Measurements from ENCODE around the gene PHETA2.
"Not testable (repeated sequence)": the region's sequence is repeated elsewhere in the genome, so short reads cannot be mapped to it uniquely, and the experiment has no call there.

PHETA2 gene

DNA sequence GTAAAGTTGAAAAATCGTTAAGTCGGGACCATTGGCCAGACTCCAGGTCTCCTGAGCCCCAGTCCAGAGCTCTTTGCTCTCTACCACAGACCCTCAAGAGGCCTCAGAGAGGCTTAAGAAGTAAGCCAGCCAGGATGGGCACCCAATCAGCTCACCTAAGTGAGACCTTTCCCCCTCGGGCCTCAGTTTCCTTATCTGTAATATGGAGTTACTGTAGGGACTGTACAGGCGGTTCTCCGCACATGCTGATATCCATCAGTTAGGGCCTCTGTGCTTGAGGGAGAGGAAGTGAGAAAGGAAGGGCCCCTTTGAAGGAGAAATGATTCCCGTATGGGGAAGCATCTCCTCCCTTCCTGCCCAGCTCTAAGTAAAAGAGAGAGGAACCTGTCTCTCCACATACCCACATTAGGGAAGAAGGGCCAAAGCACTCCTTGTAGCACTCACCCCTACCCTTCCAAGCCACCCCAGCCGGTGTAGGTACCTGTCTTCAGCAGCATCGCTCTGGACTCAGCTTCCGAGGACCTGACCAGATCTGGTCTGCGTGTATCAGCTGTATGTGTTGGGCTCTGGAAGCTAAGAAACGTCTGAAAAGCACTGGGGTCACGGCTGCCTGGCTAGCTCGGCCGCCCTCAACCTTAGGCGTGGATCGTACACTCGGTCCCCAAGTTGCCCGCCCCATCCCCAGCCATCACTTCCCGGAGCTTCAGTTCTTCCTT lies 4.1 kb upstream of the PHETA2 start:
- DNase-seq (ENCODE audit: low spot score): no peak

DNA sequence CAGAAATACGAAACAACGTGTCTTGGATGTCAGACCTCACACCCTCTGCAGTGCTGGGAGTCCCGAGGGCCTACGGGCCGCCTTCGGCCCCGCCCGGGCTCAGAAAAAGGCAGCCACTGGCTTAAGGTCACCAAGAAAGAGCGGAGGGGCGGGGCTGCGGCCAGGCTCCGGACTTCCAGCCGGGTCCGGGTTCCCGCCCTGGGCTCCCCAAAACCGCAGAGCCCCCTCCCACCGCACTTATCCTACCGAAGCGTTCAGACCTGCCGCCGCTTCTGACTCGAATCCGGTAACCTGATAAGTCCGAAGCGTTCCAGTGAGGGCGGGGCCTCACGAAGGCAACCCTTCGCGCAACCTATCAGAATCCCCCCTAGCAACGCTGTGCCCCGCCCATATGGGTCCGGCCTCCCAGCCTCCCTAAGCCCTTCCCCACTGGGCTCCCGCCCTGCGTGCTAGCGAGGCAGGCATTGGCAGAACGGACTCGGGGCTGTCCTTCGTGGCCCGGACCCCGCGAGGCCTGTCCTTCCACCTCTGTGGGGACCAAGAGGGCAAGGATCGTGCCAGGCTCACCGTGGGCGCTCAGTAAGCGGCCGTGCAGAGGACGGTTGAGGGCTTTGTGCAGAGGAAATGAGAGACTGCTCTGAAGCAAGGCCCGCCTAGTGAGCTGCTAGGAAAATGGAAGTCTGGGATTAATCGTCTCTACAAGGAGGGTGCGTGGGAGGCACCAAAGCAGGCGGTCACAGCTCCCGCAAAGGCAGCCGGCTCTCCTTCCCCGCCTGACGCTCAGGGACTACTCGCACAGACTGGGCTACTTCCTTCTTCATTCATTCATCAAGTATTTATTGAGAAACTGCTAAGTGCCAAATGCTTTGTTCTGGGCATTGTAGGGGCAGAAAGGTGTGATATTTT lies 3.3 kb upstream of the PHETA2 start, which contains the start of gene NAGA:
TSS of gene NAGA (minus strand) at position 296 of the 906 bp plus-strand sequence. CDS start 515 bp downstream, outside the sequence.
- DNase-seq (ENCODE audit: low spot score): peak; percentile 96

DNA sequence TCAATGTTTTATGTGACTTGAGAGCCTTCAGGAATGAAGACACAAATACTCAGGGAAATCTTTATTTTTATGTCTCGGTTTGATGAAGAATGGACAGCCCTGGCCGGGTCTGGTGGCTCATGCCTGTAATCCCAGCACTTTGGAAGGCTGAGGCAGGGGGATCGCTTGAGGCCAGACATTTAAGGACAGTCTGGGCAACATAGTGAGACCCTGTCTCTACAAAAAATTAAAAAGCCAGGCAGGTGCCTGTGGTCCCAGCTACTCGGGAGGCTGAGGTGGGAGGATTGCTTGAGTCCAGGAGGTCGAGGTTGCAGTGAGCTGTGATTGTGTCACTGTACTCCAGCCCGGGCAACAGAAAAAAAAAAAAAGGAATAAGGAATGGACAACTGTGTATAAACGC lies 2.5 kb upstream of the PHETA2 start:
- DNase-seq (ENCODE audit: low spot score): not testable (repeated sequence)

DNA sequence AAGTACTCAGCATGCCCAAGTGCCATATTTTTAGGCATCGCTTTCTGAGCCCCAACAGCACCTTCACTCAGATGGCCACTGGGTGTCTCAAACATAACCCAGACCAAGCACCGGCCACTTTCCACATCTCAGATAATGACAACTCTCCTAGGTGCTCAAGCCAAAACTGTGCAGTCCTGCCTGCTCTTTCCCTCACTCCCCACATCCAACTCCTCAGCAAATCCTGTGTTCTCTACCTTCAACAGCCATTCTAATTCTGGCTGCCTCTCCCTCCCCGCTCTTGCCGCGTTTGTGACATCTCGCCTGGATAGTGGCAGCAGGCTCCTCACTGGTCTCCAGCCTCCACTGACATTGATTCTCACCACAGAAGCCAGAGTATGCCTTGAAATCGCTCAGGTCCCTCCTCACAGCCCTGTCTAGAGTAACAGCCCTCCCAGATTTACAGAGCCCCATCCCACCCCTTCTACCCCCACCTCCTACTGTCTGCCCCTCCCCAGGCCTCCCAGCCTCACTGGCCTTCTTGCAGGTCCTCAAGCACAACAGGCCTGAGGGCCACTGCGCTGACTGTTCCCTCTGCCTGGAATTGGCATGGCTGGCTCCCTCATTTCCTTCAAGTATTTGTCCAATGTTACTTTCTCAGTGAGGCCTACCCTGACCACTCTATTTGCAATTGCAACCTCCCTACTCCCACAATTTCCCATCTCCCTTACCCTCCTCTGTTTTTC lies 1.3 kb upstream of the PHETA2 start:
- no peak for DNase-seq (ENCODE audit: low spot score)

DNA sequence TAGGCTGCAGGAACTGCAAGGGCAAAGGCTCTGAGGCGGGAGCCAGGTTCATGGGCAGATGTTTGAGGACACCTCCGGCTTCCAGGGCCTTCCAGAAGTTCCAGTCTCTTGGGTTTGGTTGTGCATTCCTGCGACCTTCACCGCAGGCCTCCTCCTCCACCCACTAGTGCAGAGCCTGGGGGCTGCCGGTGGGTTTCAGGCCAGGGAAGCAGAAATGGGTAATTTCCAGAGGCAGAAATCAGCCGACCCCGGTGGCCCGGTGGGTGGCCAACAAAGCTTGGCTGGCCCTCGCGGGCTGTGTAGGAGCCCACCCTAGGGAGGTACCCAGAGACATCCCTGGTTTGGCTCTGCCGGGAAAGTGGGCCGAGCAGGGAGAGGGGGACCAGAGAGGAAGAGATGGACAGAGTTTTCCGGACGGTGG lies 417 bp upstream of the PHETA2 start:
- DNase-seq (ENCODE audit: low spot score): no peak

DNA sequence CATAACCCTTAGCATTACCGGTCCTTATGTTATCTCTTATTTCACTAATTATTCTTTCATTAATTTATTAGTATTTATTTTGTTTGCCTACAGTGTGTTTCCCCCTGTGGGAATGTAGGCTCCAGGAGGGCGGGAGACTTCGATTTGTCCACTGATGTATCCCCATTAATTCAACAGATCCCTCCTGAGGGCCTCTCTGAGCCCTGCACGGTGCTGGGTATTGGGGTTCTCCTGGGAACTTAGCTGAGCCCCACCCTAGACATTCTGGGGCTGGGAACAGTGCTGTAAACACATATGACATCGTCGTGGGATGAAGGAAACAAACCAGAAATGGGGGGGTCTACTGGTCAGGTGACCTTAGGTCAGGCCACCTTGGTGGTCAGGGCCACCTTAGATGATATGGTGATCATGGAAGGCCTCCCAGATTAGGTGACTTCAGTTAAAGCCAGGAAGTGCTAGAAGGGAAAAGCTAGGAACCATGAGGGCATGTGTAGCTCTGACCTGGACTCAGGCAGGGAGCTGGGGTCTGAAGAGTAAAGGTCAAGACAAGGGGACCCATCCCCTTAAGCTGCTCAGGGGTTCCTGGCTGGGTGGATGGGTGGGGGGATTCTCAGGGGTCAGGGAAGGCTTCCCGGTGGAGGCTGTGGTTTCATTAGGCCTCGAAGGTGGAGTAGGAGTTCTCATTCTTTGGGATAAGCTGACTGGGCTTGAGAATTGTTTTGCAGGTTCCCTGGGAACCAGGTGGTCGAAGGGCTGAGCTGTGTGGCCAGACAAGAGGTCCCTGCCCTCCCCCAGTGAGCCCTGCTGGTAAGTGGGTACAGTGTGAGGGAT lies 1.0 kb downstream of the PHETA2 start:
- no peak for DNase-seq (ENCODE audit: low spot score)

DNA sequence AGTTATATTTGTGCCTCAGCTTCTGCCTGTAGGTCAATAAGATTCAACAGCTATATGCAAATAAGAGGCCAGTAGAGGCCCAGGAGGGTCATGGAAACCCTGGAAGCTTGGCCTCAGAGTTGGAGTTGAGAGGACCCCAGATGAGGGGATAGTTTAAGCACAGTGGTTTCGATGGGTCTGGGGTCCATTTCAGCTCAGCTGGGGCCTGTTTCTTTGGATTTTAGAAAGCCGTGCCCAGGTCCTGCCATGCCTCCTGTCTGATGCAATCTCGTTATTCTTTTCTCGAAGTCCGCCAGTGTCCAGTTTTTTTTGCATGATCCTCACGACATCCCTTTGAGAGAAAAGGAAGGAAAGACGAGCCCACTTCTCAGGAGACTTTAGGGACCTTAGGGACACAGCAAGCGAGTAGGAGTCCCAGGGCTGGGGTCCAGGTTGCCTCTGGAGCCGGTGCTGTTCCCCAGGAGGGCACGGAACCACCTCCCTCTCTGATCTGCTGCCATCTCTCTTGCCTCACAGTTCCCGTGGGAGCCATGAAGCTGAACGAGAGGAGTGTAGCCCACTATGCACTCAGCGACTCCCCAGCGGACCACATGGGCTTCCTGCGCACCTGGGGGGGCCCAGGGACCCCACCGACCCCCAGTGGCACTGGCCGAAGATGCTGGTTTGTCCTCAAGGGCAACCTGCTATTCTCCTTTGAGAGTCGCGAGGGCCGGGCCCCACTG lies 2.9 kb downstream of the PHETA2 start:
- no peak for DNase-seq (ENCODE audit: low spot score)

DNA sequence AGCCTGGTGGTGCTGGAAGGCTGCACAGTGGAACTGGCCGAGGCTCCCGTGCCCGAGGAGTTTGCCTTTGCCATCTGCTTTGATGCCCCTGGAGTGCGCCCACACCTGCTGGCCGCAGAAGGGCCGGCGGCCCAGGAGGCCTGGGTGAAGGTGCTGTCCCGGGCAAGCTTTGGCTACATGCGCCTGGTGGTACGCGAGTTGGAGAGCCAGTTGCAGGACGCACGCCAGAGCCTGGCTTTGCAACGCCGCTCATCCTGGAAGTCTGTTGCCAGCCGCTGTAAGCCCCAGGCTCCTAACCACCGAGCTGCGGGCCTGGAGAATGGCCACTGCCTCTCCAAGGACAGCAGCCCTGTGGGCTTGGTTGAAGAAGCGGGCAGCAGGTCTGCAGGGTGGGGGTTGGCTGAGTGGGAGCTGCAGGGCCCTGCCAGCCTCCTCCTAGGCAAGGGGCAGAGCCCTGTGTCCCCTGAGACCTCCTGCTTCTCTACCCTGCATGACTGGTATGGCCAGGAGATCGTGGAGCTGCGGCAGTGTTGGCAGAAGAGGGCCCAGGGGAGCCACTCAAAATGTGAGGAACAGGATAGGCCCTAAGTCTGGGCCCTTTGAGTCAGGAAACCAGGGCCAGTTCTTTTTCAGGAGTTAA lies 3.6 kb downstream of the PHETA2 start:
- DNase-seq (ENCODE audit: low spot score): no peak

DNA sequence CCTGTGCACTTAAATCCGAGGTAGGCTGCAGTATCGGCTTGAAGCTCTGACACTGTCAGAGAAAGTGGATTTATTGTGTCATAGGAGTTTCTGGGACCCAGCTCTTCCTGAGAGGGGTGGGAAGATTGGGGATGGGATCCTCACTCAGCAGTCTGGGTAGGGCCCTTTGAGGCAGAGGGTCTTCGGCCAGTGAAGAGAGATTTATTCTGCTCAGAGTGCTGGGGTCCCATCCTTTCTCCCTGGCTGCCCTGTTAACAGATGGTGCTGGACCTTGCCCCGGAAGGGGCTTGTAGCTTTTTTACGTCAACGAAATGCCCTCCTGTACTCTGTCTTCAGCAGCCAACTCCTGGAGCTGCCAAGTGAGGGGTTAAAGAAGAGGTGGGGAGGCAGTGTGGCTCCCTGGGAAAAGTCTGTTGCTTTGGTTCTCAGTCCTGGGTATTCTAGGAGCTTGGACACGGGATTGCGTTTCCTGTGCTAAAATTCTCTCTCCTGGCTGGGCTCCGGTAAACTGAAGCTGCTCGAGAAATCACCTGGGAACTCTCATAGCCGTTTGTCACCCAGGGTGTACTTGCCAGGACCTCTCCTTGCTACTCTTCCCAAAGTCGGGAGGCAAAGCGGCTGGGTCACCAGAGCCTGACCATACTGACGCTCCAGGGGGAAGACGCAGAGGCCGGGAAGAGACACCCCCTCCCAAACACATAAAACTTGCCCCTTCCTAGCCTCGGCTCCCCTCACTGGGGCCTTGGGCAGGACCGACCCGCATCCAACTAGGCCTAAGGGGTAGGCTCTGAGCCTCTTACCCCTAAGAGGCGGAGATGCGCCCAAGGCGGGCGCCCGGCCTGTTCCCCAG lies 4.6 kb downstream of the PHETA2 start:
- DNase-seq (ENCODE audit: low spot score): no peak

DNA sequence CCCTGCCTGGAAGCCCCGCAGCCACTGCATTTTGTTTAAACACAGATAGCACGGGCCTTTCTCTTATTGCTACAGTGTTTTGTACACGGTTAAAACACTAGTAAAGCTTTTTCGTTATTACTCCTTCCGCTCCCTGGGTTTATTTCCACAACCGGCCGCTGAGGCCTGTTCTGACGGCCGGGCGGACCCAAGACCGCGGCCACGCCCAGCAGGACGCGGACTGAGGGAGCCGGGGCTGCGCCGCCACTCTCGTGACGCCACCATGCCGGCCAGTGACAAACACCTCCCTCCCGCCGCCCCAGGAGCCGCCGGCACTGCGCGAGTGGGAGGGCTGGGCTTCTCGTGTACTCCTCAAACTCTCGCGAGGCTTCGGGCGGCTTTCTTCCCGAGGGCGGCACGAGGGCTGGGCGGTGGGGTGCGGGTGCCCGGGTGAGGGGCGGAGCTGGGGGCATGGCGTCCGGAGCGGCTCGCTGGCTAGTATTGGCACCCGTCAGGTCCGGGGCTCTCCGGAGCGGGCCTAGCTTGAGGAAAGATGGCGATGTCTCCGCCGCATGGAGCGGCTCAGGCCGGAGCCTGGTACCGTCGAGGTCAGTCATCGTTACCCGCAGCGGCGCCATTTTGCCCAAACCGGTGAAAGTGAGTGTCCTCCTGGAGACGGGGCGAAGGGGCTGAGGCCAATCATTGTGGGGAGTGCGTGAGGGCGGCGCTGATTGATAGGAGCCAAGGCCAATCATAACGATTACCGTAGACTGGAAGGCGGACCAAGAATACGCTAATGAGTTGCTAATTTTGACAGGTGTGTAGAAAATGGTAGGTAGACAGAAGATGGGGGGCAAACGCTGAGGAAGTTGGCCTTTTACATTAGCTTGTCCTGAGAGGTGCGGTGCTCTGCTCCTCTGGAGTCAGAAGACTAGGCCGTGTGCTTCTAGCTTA lies 5.5 kb downstream of the PHETA2 start, which contains the start of gene SMDT1:
TSS of gene SMDT1 (plus strand) at position 382 of the 933 bp plus-strand sequence. CDS start at position 451, 69 bp downstream.
- peak; percentile 97 for DNase-seq (ENCODE audit: low spot score)

DNA sequence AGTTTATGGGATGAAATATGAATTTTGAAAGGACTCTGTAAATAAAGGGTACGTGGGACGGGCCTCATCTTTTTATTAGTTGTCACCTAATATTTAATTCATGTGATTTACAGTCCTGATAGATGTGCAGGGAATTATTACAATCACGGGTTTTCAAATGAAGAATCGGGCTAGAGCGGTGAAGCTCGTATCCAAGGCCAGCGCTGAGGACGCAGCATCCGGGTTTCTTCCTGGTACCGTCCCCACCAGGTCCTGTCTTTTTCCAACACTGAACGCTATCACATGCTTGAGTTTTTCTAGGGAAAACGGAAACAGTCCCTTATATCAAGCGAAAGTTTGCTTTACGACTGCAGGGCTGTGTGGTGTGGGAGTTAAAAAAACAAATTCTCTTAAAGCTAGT lies 6.2 kb downstream of the PHETA2 start:
- DNase-seq (ENCODE audit: low spot score): no peak

DNA sequence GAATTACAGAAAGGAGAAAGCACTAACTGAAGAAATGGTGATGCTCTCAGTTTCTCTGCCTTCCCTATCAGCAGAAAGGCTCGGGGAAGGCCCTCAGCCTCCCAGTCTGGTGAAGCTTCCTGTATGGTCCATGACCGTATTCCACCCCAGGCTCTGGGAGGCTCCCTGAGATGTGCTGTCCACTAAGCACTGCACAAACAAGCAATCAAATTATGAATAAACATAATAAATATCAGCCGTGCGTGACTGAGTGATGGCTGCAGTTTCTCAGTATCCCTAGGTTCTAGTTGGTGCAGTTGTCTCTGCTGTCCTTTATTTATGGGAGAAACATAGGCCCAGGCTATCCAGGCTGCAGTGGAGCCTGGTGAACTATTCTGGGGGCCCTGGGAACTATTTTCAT lies 9.1 kb downstream of the PHETA2 start:
- DNase-seq (ENCODE audit: low spot score): no peak

DNA sequence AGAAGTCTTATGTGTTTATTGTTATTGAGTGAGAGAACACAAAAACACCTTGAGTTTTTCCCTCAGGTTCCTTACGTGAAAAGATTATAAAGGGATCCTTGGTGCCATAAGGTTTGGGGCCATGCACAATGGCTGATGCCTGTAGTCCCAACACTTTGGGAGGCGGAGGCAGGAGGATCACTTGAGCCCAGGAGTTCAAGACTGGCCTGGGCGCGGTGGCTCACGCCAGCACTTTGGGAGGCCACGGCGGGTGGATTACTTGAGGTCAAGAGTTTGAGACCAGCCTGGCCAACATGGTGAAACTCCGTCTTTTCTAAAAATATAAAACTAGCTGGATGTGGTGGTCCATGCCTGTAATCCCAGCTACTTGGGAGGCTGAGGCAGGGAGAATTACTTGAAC lies 10.8 kb downstream of the PHETA2 start:
- no peak for DNase-seq (ENCODE audit: low spot score)

DNA sequence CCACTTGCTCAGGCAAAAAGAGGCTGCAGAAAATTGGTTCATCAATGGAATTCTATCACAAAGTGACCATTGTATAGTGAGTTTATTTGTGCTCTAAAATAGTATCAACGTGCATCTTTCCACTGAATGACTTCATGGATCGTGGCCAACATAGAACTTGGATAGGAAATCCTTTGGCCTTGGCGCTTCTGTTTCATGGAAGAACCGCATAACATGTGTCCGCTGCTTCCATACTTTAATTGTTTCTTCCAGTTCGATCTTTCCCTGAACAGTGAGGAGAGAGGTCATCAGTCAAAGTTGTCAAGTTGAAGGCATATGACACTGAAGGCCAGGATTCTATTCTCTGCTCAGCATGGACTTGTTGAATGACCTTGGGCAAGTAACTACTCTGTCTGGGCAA lies 12.0 kb downstream of the PHETA2 start:
- DNase-seq (ENCODE audit: low spot score): no peak

DNA sequence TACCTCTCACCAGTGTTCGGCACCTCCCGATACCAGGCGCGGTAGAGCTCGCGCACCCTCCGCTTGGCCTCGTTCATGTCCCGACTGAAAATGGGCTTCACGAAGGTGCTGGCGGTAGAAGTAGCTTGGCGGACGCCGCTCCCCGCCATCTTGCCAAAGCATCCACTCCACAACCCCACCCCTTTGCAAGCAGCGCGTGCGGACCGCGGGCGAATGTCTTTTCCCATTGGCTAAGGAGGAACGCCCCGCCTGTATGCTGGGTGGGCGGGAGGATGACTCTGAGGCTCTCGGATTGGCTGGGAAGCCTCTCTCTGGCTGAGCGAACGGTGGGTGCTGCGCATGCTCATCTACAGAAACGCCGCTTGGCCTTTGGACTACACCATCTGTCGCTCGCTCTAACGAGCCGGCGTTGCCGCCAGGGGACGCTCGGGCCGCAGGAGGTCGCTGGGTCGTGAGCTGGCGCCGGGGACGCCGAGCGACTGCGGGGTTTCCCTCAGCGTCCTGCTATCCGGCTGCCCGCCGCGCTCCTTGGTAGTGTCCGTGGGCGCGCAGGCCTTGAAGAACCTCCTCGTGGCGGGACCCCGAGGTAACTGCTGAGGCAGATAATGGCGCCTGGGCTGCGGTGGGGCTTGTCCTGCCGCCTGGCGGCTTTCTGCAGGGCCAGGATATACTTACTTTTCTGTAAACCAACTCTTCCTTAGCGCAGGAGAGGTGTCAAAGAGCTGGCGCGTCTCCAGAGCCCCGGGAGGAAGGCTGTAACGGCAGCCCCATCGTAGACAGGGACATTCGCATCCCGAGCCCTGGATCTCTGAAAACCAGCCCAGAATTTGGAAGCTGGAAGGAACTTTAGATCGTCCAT lies 16.8 kb downstream of the PHETA2 start, which contains the start of gene NDUFA6:
TSS of gene NDUFA6 (minus strand) at position 177 of the 859 bp plus-strand sequence. CDS start at position 149, 28 bp downstream.
- DNase-seq (ENCODE audit: low spot score): peak; percentile 99

DNA sequence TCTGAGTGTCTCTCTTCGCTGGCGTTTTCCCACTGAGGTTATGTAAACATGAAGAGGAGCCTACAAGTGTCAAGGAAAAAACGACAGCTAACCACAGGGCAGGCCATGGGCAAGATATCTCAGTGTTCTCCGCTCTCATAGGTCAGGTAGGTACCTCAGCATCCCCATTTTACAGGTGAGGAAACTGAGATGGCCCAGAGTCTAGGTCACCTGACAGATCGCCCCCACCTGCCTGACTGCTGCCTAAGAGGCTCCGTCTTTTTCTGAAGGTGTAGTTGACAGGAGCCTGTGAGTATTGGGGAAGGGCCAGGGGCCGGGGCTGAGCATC lies 17.4 kb downstream of the PHETA2 start:
- DNase-seq (ENCODE audit: low spot score): no peak

DNA sequence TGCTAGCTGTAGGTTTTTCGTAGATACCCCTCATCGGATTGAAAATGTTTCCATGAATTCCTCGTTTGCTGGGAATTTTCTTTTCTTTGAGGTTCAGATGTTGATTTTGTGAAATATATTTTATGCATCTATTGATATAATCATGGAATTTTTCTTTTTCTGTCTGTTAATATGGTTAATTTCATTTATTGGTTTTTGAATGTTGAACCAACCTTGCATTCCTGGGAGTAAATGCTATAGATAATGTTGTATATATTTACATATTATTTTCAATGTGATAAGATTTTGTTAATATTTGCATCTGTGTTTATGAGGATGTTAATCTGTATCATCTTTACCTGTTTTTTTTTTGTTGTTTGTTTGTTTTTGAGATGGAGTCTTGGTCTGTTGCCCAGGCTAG lies 27.2 kb downstream of the PHETA2 start:
- DNase-seq (ENCODE audit: low spot score): no peak
